ENCODE measurements around the gene GCNA.
A peak's percentile ranks its signal among the peaks of the same experiment; 100 is the strongest.

GCNA gene

DNA sequence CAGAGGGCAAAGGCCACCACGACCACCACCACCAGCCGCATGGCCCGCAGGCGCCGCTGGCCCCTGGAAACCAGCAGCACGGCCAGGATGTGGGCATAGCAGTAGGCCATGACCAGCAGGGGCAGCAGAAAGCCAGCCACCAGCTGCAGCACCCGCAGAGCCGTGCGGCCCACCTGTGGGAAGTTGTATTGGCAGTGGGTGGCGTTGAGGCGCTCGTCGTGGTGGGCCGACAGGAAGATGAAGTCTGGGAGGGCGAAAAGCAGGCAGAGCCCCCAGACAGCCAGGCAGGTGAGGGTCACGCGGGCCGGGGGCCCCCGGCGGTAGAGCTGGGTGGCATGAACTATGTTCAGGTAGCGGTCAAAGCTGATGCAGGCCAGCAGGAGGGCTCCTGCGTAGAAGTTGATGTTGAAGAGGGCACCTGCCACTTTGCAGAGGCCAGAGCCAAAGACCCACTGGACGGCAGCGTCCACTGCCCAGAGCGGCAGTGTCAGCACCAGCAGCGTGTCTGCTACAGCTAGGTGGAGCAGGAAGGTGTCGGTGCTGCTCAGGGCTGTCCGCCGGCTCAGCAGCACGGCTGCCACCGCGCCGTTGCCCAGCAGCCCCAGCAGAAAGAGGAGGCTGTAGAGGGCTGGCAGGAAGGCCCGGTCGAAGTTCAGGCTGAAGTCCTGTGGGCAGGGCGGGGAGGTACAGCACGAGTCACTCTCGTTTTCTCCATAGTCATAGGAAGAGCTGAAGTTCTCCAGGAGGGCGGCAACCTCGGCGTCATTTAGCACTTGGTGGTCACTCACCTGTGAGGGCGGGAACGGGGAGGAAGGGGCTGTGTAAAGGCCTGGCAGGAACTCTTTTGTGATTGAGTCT, 38.7 kb downstream of the GCNA start:
- DNase-seq: no peak

DNA sequence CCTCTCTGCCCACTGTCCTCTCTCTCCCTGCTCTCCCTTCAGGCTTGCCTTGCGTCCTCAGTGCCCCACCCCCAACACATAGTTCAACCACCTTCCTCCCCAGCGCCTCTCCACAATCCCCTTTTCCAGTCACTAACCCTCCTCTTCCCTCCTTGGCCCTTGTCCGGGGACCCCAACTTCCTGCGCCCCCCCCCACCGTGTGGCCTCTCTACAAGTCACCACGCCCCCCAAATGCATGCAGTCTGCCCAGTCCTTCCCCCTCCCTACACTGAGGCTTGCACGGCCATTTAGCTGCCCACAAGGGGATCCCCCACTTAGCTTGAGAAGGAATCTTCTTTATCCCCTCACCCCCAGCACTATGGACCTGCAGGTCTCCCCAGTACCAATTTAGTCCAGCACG, 39.5 kb downstream of the GCNA start:
- no peak for DNase-seq

DNA sequence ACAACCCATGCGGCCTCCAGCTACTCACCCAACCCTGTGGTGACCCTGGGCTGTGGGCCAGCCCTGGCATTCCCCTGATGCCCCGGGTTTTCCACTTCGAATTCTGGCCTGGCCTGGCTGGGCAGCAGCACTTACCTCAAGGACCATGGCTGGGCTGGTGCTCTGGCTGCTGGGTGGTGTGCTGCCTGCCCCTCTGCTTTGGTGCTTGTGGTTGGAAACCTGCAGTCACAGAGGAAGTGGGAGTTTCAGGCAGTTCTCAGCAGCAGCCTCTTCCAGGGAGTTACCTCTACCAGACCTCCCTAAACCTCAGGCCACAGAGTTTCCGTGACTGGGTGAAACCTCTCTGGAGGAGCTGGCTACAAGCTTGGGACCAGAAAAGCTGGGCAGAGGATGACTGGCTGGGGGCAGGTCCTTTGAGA, 40.1 kb downstream of the GCNA start, which contains the start of gene CXCR3:
Gene CXCR3, minus strand, starts transcription at position 209 of the 419 bp plus-strand sequence. Its CDS starts 62 bp downstream, at position 147.
- DNase-seq: no peak

DNA sequence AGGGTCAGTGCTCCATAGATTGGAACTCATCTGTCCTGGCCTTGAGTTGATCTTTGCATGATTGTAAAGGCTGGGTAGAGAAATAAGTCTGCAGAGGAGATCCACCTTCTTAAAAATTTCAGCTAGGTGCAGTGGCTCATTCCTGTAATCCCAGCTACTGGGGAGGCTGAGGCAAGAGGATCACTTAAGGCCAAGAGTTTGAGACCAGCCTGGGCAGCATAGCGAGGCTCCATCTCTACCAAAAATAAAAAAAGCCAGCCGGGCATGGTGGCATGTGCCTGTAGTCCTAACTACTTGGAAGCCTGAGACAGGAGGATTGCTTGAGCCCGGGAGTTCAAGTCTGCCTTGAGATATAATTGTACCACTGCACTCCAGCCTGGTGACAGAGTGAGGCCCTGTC, 40.5 kb downstream of the GCNA start:
- no peak for DNase-seq

DNA sequence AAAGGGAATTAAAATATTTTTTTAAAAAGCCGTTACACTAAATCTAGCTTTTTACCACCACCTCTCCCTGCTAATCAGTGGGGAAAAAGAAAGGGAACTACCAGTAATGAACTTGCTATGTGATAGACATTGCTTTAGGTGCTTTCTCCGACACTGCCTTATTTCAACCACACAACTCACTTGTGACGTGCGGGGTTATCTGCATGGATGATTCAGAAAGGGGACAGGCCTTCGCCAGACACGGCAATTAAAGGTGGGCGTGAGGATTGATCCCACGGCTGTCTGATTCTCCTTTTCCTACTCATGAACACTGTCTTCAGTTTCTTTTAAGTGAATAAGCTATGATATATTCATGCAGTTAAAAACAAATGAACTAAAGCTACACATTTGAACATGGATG, 41.0 kb downstream of the GCNA start:
- DNase-seq: no peak

DNA sequence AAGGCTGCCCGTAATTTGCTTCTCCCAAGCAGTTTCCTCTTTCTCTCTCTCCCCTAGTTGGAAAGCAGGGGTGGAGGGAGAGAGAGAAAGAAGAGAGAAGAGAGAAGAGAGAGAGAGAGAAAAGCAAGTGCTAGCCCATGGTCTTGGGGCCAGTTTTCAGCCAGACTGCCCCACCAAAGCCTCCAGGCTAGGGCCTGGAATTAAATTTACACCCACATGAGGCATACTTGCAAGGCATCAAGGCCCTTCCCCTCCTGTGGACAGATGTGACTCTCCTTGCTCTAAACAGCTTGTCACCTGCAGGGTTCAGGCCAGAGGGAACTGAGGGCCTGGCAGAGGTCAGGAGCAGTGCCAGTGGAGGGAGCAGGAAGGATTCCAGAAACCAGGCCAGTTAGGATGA, 41.7 kb downstream of the GCNA start:
- no peak for DNase-seq

DNA sequence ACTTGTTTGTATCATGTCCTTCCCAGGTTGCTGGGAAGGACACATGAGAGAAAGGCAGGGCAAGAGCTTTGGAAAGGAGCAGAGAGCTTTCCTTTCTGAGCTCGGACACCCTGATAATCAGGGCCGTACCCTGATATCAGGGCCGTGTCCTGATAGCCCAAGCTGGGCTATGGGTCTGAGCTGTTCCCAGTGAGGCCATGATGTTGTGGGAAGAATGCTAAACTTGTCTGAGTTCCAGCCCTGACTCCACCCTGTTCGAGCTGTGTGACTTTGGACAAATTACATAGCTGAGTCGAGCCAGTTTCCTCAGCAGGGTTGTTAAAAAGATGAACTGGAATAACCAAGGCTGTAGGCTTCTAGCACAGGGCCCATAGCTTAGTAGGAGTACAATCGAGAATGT, 43.4 kb downstream of the GCNA start:
- no peak for DNase-seq

DNA sequence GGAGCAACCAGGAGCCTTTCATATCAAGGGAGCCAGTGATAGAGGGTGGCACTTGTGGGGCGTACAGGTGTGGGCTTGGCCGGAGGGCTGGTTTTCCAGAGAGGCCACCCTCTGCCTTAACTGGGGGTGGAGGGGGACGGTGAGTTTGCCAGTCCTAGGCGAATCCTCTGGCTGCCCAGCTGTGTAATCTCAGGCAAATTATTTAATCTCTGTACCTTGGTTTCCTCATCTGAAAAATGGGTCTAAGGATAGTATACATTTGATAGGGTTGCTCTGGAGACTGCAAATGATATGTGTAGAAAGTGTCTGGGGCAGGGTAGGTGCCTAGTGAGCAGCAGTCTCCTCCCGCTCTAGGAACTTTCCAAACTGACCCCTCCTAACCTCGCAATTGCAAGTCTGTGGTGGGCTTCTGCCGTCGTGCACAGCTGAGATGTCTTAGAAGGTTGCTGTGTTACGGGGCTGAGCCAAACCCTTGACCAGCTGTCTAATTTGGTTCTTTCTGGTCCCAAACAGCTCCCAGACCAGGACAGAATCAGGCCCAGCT, 43.9 kb downstream of the GCNA start:
- DNase-seq: no peak

DNA sequence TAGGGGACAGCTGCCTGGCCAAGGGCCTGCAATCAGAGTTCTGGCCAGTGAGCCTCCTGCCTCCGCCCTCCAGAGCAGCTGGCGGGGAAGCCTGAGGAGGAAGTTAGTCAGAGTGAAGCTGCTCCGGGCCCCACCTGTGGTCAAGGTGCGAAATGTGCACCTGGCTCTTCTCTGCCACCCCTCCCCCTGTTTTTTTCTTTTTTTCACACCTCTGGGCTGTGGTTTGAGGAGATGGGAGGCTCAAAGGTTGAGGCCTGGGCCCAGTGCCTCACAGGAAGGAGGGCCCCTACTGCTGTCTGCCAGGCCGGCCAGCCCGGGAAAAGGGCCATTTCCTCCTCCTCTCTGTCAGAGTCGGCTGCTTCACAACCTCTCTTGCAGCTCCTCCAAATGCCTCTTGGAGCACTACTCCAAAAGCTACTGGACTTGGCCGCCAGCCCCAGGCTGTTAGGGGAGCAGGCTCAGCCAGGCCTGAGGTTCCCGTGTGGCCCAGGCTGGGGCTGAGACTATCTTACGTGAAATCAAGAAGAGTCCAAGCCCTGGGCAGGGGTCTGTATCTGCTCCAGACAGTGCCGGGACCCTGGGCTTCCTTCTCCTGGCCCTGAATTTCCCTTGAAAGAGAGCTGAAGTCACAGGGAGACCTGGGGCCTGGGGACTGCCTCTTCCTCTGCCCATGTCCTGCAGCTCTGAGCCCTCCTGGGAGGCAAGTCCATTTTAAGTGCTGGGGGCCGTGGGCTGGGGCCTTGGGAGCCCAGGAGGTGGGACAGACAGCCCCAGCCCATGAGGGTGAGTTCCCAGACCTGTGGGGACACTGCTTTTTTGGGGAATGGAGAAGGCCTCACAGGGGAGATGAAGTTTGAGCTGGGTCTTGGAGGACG, 44.6 kb downstream of the GCNA start:
- peak; percentile 58 for DNase-seq

DNA sequence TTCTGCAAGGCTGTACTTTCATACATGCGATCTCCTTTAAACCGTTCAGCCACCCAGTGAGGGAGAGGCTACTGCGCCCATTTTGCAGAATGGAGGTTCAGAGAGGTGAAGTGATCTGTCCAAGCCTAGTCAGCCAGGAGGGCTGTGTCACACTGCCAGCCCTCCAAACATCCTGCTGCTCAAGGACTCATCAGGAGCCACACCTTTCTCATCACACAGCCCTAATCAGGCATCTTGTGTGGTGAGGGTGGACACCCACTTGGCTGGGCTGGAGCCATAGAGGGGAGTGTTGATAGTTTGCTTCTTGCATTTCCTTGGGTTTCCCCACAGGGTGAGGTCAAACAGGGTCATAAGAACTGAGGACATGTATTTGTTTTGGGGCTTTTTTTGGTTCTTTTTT, 45.5 kb downstream of the GCNA start:
- no peak for DNase-seq

DNA sequence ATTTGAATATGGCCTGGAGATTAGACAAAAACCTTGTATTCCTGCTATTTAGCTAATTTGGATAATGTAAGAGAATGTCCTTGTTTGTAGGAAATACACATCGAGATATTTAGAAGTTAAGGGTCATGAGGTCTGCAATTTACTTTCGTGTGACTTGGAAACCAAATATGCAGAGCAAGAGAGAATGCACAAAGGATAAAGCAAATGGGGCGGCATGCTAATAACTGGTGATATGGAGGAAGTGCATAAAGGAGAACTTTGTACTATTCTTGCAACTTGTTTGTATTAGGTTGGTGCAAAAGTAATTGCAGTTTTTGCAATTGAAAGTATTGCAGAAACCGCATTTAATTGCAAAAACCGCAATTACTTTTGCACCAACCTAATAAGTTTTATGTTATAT, 47.2 kb downstream of the GCNA start:
- DNase-seq: no peak

DNA sequence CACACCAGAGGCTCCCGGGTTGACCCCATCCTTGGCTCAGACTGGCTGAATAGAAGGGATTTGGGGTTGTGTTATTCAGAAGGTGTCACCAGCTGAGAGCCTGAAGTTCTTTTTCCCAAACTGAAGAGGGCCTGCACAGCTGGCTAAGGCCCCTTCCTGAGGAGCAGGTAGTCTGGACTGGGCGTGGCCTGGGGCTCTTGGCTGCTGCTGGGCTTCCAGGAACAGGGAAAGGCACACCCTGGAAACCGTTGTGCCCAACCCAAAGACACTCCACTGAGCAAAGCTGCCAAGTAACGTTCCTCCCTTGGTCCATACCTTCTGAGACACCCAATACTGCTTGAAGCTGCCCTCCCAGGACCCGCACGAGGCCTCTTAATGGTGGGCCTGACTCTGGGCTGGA, 48.3 kb downstream of the GCNA start:
- no peak for DNase-seq

DNA sequence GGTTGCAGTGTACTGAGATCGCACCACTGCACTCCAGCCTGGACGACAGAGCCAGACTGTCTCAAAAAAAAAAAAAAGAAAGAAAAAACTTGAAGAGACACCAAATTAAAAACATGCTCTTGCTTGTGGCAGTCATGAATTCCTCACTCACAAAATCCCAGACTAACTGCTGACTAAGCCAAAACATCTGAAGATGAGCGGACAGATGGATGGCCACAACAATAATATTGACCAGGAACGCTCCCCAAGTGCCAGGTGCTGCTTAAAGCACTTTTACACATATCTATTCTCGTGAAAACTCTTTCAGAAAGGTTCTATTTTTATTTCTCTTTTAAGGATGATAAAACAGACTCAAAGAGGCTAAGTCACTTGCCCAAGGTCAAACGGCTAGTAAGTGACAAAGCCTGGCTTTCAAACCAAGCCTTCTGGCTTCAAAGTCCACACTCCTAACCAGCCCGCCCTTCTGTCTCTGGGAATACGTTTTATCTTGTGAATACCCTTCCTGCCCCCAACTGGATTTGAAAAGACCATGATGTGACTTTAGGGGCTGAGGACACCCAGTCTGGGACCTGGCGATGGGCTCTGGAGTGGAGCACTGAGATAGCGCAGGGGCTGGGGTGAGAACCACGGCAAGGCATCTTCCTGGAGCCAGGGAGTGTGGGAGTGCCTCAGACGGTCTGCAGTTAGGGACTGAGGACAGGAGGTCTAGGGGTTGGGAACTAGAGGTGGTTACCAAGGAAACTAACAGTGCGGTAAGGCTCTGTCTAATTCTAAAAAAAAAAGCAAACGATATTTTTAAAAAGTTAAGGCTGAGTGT, 49.6 kb downstream of the GCNA start:
- DNase-seq: no peak

DNA sequence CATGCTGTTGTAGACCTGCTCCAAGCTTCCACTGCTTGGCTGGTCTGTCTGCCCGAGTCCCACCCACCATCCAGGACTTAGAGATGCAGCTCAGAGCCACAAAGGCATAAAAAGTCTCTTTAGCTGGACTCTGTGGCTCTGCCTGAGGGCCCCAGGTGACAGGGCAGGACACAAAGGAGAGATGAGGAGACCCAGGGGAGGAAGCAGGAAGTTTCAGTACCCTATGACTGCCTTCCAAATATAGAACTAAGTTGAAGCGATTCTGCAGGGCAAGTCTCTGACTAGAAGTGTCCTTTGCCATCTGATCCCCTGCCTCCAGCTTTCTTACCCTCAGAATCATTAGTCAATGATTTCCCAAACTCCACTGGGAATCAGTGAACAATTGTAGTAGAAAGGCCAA, 51.2 kb downstream of the GCNA start:
- DNase-seq: no peak

DNA sequence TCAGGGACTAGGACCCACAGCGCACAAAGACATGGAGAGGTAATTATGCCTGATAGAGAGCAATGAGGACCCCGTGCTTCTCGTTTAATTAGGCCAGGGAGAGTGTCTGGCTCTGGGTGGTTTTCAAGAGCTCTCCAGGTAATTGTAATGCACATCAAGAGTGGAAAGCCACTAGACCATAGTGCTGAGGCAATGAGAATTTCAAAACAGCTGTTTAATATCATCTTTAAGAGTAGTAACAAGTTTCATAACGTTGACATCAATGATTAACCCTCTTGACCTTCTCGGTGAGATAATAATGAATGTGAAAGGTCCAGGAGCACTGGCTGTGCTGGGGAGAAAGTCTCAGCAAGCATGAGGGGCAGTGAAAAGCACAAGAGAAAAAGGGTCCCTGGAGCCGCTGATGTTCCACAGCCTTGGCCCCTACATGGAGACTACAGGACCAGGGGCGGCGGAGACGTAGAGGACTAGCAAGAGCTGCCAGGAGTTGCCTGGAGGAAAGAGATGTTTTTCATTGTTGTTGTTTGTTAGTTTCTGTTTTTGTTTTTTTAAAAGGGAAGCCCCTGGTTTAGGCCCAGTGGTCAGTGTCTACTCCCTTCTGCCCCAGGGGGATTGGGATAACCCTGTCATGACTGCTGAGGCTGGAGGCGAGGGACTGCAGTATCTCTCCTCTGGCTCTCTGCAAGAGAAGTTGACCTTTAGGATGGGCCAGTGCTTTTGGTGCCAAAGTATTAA, 54.9 kb downstream of the GCNA start:
- DNase-seq: no peak

DNA sequence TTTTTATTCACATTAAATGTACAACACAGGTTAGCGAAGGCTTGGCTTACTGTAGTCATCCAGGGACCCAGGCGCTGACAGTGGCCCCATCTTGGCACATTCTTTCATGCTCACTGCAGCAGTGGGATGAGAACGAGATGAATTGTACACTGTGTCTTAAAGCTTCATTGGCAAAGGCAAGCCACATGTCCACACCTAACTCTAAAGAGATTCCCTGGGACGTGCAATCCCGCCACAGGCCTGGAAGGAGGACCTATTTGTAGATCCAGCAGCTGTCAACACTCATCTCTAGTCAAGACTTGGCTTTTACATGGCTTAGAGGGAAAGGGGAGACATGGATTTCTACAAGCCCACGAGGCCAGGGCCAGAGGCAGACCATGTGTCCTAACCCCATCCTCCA, 56.1 kb downstream of the GCNA start:
- no peak for DNase-seq

DNA sequence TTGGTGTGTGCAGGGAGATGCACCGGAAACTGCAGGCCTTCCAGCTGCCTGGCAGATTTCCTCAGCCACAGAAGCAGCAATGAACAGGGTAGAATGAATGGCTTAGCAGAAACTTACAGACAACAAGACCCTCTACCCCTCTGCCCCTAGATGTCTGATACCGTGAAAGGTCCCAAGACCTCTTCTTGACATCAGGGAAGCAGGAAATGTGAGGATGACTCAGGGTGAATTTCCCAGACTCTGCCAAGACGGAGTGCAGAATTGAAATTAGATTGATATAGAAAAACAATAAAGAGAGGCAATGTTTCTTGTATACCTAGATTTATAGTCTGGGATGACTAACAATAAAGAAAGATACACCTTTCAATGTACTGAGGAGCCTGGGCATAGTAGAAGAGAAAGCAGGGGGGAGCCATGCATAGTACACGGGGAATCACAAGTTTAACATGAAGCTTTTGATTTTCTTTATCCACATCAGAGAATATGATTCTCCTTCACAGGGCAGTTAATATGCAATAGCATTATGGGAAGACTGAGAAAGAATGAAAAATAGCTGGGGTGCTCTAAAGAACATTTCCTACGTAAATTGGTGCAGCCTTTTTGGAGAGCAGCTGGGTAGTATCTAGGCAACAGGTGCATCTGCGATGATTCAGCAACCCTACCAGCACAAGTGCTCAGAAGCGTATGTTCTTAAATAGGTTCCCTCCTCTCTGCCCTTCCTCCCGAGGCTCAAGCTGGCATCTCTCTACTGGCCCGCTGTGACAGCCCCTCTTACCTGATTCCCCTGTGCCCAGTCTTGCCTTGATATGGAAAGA, 58.4 kb downstream of the GCNA start:
- peak; percentile 0 for DNase-seq

DNA sequence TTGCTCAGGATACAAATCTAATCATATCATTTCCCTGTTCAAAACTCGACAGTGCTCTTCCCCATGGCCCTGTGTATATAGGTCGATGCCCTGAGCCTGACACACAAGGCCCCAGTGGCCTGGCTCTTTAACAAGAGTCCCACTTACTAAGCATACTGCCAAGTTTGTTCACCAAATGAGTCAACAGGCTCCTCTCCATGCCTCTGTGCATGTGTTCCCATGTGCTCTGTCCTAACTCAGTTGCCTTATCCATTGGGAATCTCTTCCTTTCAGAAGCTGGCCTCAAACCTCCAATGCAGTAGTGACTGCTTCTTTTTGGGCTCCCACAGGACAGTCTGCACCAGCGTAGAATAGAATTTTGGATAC, 59.0 kb downstream of the GCNA start:
- peak; percentile 34 for DNase-seq

DNA sequence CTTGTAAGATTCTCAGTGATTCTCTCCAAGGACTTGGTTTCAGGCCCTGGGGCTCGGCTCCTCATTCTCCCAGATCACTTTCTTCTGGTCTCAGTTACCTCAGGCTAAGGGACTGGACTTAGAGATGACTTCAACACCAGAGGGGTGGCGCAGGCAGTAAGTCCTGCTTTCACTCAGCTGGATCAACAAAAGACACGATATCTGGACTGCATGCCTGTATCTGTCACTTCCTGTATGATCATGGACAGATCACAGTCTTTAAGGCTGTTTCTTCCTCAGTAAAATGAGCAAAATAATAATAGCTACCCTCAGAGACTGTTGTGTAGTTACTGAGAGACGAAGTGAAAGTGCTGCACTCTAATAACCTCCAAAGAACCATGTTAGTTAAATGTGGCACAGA, 59.6 kb downstream of the GCNA start:
- DNase-seq: peak; percentile 67

DNA sequence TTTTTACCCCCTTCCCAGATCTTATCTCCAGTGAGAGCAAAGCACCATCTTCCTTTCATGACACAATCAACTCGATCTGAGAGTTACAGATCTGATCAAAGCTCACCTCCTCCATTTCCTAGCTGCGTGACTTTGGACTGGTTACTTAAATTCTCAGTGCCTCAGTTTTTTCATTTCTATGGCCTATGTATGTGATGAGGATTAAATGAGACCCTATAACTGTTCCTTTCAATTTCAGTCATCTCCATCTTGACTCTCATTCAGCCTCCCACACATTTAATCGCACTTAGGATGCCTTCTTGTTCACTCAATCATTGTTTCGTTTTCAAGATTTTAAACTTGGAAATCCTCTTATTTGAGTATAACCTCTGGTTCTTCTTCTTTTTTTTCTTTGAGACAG, 60.2 kb downstream of the GCNA start:
- no peak for DNase-seq

DNA sequence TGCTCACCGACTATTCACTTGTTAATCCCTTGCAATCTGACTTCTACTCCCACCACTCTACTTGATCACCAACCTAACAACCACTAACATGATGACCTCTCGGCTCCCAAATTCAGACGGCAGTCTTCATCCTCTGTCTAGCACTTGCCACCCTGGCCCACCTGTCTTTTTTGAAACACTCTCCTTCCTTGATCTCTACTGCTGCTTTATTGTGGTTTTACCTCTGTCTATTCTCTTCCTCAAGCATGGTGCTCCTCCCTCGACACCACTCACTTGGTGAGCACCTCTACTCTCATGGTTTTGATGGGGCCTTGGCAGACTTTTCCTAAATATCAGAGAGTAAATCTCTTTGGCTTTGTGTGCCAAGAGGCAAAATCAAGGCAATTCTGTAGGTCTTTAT, 61.8 kb downstream of the GCNA start:
- DNase-seq: no peak
